HCT116 (cell line): Measurements from ENCODE around the gene SYNPR. TPM values are rescaled to one million over a fixed set of nuclear protein-coding genes. Genes with fewer than 3 reads are reported as not detected.

Experiments used
- ATAC-seq: fragments of 200-7000 bp; cut with Tn5 transposase; 2 replicates; pipeline ENCODE4 v1.9.1; 2020; ENCODE audit warnings: mild to moderate bottlenecking, moderate library complexity
- BruUV-seq: library from RNA; stranded (reverse); fragments of 400-500 nt; replicated peaks from 2 replicates; lab custom pipeline; 2021; lab: Mats Ljungman, UMichigan
- CTCF ChIA-PET: fragments of 300-600 bp; sonication (Branson Sonifier 250); formaldehyde crosslinking; loops from one replicate; lab custom pipeline; 2021; ENCODE audit warnings: antibody characterized with exemption; lab: Charles Lee
- POLR2A ChIA-PET: fragments of 300-600, 350-600 bp; sonication (Branson Sonifier 250); formaldehyde crosslinking; loops from one replicate; lab custom pipeline; 2021; ENCODE audit warnings: antibody characterized with exemption; lab: Charles Lee
- RAD21 ChIA-PET, 2 experiments: fragments of 300-600 bp; sonication (Branson Sonifier 250); formaldehyde crosslinking; loops; one replicate each; lab custom pipeline; 2023; ENCODE audit warnings: low total read pairs in 2 of 2; ENCODE audit not compliant: uncharacterized antibody in 2 of 2, unreplicated experiment in 2 of 2, low non-redundant PET in 1 of 2; lab: Charles Lee
- DNase-seq: peaks from one replicate; pipeline ENCODE4 v3.0.0-alpha.2; 2010; ENCODE audit warnings: low read depth, low spot score
- H2AFZ ChIP-seq: fragments of 200-600 bp; shearing (Covaris generic), sonication (generic); 2 replicates; pipeline ENCODE4 v1.6.1; 2017; ENCODE audit warnings: low read depth, mixed run types, mixed read lengths, antibody characterized with exemption, low read length; ENCODE audit not compliant: poor library complexity, severe bottlenecking
- H3K27ac ChIP-seq: 2 replicates; pipeline ENCODE4 v1.5.1; 2012; ENCODE audit warnings: low read depth, low read length
- H3K27me3 ChIP-seq: fragments of 200-600 bp; sonication (generic); 2 replicates; pipeline ENCODE4 v1.6.1; 2016; ENCODE audit warnings: mixed run types, low read length, mixed read lengths; ENCODE audit not compliant: insufficient read depth
- H3K36me3 ChIP-seq, 2 experiments: fragments of 200-500 bp in 1 of 2; fragments of 200-600 bp in 1 of 2; sonication (Bioruptor generic) in 1 of 2; sonication (generic) in 1 of 2; 2 replicates each; pipeline versions ENCODE4 v1.5.1 to v1.6.1; 2014 to 2016; ENCODE audit warnings: low read length in 2 of 2, inconsistent platforms in 1 of 2, mixed read lengths in 1 of 2, mixed run types in 1 of 2; ENCODE audit not compliant: insufficient read depth in 2 of 2, control insufficient read depth in 1 of 2
- H3K4me1 ChIP-seq, 2 experiments: fragments of 200-600 bp in 1 of 2; sonication (generic) in 1 of 2; 2 replicates each; pipeline versions ENCODE4 v1.5.1 to v1.6.1; 2012 to 2017; ENCODE audit warnings: low read length in 2 of 2, inconsistent platforms in 1 of 2, mild to moderate bottlenecking in 1 of 2, mixed read lengths in 1 of 2, mixed run types in 1 of 2, moderate library complexity in 1 of 2; ENCODE audit not compliant: insufficient read depth in 2 of 2, control insufficient read depth in 1 of 2
- H3K4me2 ChIP-seq: fragments of 200-600 bp; sonication (generic); 2 replicates; pipeline ENCODE4 v1.6.1; 2017; ENCODE audit warnings: mixed run types, low read length, mixed read lengths
- H3K4me3 ChIP-seq, 2 experiments: fragments of 200-600 bp in 1 of 2; sonication (generic) in 1 of 2; replicated peaks in 1 of 2; 2 replicates each; pipeline ENCODE4 v1.5.1; 2011 to 2016; ENCODE audit warnings: low read length in 2 of 2, control low read depth in 1 of 2, low read depth in 1 of 2, mild to moderate bottlenecking in 1 of 2, mixed read lengths in 1 of 2, mixed run types in 1 of 2
- H3K79me2 ChIP-seq: fragments of 200-600 bp; sonication (generic); 2 replicates; pipeline ENCODE4 v1.6.1; 2017; ENCODE audit warnings: mild to moderate bottlenecking, mixed run types, low read length, moderate library complexity, mixed read lengths; ENCODE audit not compliant: insufficient read depth
- H3K9ac ChIP-seq: fragments of 200-600 bp; sonication (generic); 2 replicates; pipeline ENCODE4 v1.6.1; 2016; ENCODE audit warnings: low read length, mixed read lengths
- H3K9me2 ChIP-seq: fragments of 200-600 bp; sonication (generic), shearing (Covaris generic); 2 replicates; pipeline ENCODE4 v1.6.1; 2017; ENCODE audit warnings: mixed run types, mild to moderate bottlenecking, moderate library complexity; ENCODE audit not compliant: insufficient read depth
- H3K9me3 ChIP-seq, 2 experiments: fragments of 200-500 bp in 1 of 2; fragments of 200-600 bp in 1 of 2; sonication (Bioruptor generic) in 1 of 2; sonication (generic) in 1 of 2; 2 replicates each; pipeline ENCODE4 v1.6.1; 2014 to 2017; ENCODE audit warnings: low read length in 2 of 2, mixed read lengths in 2 of 2, inconsistent platforms in 1 of 2, low read depth in 1 of 2, mild to moderate bottlenecking in 1 of 2, mixed run types in 1 of 2, moderate library complexity in 1 of 2; ENCODE audit not compliant: control insufficient read depth in 1 of 2, insufficient read depth in 1 of 2
- H4K20me1 ChIP-seq: fragments of 200-600 bp; sonication (generic), shearing (Covaris generic); 2 replicates; pipeline ENCODE4 v1.6.1; 2017; ENCODE audit warnings: mixed run types, mild to moderate bottlenecking, moderate library complexity; ENCODE audit not compliant: insufficient read depth
- POLR2A ChIP-seq: IDR thresholded peaks from 2 replicates; pipeline ENCODE4 v1.7.0; 2011; ENCODE audit warnings: borderline replicate concordance; ENCODE audit not compliant: insufficient read depth, insufficient read length; ENCODE audit errors: extremely low read depth
- POLR2AphosphoS5 ChIP-seq: IDR thresholded peaks from 2 replicates; pipeline ENCODE4 v1.6.1; 2011; ENCODE audit warnings: mild to moderate bottlenecking, low read depth, low read length, moderate library complexity
- SRF ChIP-seq: IDR thresholded peaks from 2 replicates; pipeline ENCODE4 v1.6.1; 2012; ENCODE audit warnings: low read depth
- YY1 ChIP-seq: IDR thresholded peaks from 2 replicates; pipeline ENCODE4 v1.6.1; 2011; ENCODE audit warnings: low read length, low read depth, moderate library complexity, mild to moderate bottlenecking; ENCODE audit not compliant: insufficient replicate concordance; ENCODE audit errors: extremely low read depth
- intact Hi-C: fragments of 100-400 bp; cut with micrococcal nuclease; formaldehyde crosslinking; loops from 2 replicates; pipeline ENCODE4 v1.10.0; 2022
- total RNA-seq: library from RNA; stranded (reverse); gene quantifications from one replicate; pipeline ENCODE4 v1.2.1, GENCODE V29; 2021; ENCODE audit not compliant: unreplicated experiment
- TF ChIP-seq, protein P1 (sequence below), 3 experiments: fragments of 200-600 bp in 1 of 3; sonication (generic) in 1 of 3; IDR thresholded peaks in 2 of 3; conservative IDR thresholded peaks in 1 of 3; 2 replicates each; pipeline ENCODE4 v1.5.1; 2012 to 2017; ENCODE audit warnings: low read depth in 2 of 3, low read length in 2 of 3, antibody characterized with exemption in 1 of 3, borderline replicate concordance in 1 of 3, control low read depth in 1 of 3, mild to moderate bottlenecking in 1 of 3, mixed read lengths in 1 of 3, mixed run types in 1 of 3, moderate library complexity in 1 of 3; ENCODE audit not compliant: insufficient read depth in 1 of 3

Gene SYNPR
- total RNA-seq, 1 experiment from 2014 or later = not detected

- no peak overlapping the region for H3K27ac ChIP-seq
- no peaks in the 10 kb centered on the region for H3K4me1 ChIP-seq
- H4K20me1 ChIP-seq = no peaks in the 10 kb centered on the region
- no peak for TF ChIP-seq POLR2AphosphoS5
- TF ChIP-seq YY1 = no peak
- no peak for TF ChIP-seq SRF
- no peaks in the 10 kb centered on the region for H3K9me2 ChIP-seq
- ChIA-PET POLR2A (no interaction called here), CTCF (no interaction called here), RAD21 (no interaction called here)
- no peak overlapping the region for H3K4me2 ChIP-seq
- H3K4me3 ChIP-seq = no peak overlapping the region
- no peak for DNase-seq
- no peak overlapping the region for H2AFZ ChIP-seq
- no peaks in the 10 kb centered on the region for H3K9me3 ChIP-seq
- intact Hi-C loops = no loop called here
- H3K9ac ChIP-seq = no peak overlapping the region
- no peaks in the 10 kb centered on the region for H3K36me3 ChIP-seq
- ATAC-seq = no peak
- H3K79me2 ChIP-seq = no peaks in the 10 kb centered on the region
- H3K27me3 ChIP-seq = 0 out of 2 replicates have a peak, but pooled peaks cover 4% of the 10 kb centered on the region
- BruUV-seq = no TSS peak
These were observed 339.3 kb downstream of the SYNPR start for GRCh38 chr3:63617391-63617790.

DNA sequence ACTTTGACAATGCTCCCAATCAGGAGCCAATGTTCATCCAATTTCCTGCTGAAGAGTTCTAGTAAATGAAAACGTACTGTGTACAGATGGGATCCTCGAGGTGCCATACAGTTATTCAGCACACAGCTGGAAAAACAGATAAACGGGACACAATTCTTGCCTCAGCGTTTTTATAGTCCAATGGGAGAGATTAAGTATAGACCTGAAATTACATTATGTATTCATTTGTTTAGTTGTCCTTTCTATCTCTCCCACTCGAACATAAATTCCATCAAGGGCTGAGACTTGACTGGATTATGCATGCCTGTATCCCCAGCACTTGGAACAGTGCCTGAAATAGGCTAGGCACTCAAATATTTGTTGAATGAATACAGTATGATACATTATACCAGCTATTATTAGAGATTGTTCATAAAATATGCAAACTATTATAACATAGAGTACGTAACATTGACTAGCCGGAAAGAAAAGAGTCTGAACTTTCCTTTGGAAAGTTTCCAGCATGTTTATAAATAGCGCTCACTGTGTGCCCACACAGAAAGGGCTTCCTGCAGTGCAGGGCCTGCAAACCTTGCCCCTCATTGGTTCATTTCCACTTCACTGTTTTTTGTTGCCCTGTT, 346.9 kb downstream of the SYNPR start:
- ATAC-seq (no peak), DNase-seq (no peak)
- Histone ChIP-seq H3K4me3 (no peak overlapping the region), H3K9me3 (no peaks in the 10 kb centered on the region), H2AFZ (no peak overlapping the region), H3K36me3 (no peaks in the 10 kb centered on the region), H3K4me1 (no peaks in the 10 kb centered on the region), H3K79me2 (no peaks in the 10 kb centered on the region), H3K4me2 (no peak overlapping the region), H3K27ac (no peak overlapping the region), H3K9ac (no peak overlapping the region), H3K9me2 (no peaks in the 10 kb centered on the region), H4K20me1 (no peaks in the 10 kb centered on the region), H3K27me3 (peaks cover 20% of the 10 kb centered on the region; the same call in 1 of the 2 replicates)
- RAD21 ChIA-PET = no interaction called here
- intact Hi-C loops = no loop called here
- POLR2A ChIA-PET = no interaction called here
- CTCF ChIA-PET = no interaction called here
- no TSS peak for BruUV-seq
- no peak for TF ChIP-seq POLR2A
- TF ChIP-seq, protein P1, sequence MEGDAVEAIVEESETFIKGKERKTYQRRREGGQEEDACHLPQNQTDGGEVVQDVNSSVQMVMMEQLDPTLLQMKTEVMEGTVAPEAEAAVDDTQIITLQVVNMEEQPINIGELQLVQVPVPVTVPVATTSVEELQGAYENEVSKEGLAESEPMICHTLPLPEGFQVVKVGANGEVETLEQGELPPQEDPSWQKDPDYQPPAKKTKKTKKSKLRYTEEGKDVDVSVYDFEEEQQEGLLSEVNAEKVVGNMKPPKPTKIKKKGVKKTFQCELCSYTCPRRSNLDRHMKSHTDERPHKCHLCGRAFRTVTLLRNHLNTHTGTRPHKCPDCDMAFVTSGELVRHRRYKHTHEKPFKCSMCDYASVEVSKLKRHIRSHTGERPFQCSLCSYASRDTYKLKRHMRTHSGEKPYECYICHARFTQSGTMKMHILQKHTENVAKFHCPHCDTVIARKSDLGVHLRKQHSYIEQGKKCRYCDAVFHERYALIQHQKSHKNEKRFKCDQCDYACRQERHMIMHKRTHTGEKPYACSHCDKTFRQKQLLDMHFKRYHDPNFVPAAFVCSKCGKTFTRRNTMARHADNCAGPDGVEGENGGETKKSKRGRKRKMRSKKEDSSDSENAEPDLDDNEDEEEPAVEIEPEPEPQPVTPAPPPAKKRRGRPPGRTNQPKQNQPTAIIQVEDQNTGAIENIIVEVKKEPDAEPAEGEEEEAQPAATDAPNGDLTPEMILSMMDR (IDR thresholded peaks at IDR 0.05 in 2 of 3, conservative IDR thresholded peaks at IDR 0.05 in 1 of 3; ENCODE audit: borderline replicate concordance in 1 of 3, insufficient read depth in 1 of 3, low read depth in 2 of 3, low read length in 2 of 3) = no peak
